DND-41 (cell line): ENCODE data around the gene PCAT6.
A peak's percentile ranks its signal among the peaks of the same experiment; 100 is the strongest.

Experiments
- ATAC-seq: fragments of 200-7000 bp; cut with Tn5 transposase; 3 replicates; pipeline ENCODE4 v1.9.1; 2021; ENCODE audit warnings: low read depth; ENCODE audit not compliant: insufficient read depth
- DNase-seq: peaks from one replicate; pipeline ENCODE4 v3.0.0-alpha.2; 2020
- H2AFZ ChIP-seq: 2 replicates; pipeline ENCODE4 v1.6.0; 2012; ENCODE audit warnings: low read depth, low read length
- H3K27ac ChIP-seq: 2 replicates; pipeline ENCODE4 v1.5.1; 2012; ENCODE audit warnings: low read length, inconsistent platforms
- H3K27me3 ChIP-seq: fragments of 200-600 bp; sonication (generic); 2 replicates; pipeline ENCODE4 v1.6.0; 2012; ENCODE audit warnings: low read length, mild to moderate bottlenecking, inconsistent platforms; ENCODE audit not compliant: insufficient read depth, poor library complexity
- H3K36me3 ChIP-seq: 2 replicates; pipeline ENCODE4 v1.5.1; 2012; ENCODE audit warnings: low read length, inconsistent platforms; ENCODE audit not compliant: insufficient read depth
- H3K4me1 ChIP-seq: 2 replicates; pipeline ENCODE4 v1.5.1; 2012; ENCODE audit warnings: mild to moderate bottlenecking, low read length; ENCODE audit not compliant: insufficient read depth
- H3K4me2 ChIP-seq: 2 replicates; pipeline ENCODE4 v1.6.0; 2012; ENCODE audit warnings: mild to moderate bottlenecking, moderate library complexity, low read length, inconsistent platforms; ENCODE audit not compliant: insufficient read depth
- H3K4me3 ChIP-seq, 2 experiments: fragments of 200-600 bp in 1 of 2; shearing (Covaris generic) in 1 of 2; 2 replicates each; pipeline ENCODE4 v1.5.1; 2012 to 2016; ENCODE audit warnings: inconsistent platforms in 2 of 2, low read length in 2 of 2, mild to moderate bottlenecking in 2 of 2, low read depth in 1 of 2, moderate library complexity in 1 of 2
- H3K79me2 ChIP-seq: 2 replicates; pipeline ENCODE4 v1.6.0; 2012; ENCODE audit warnings: low read length, inconsistent platforms; ENCODE audit not compliant: insufficient read depth
- H3K9ac ChIP-seq: 2 replicates; pipeline ENCODE4 v1.6.0; 2012; ENCODE audit warnings: low read depth, mild to moderate bottlenecking, inconsistent platforms, low read length, moderate library complexity
- H3K9me3 ChIP-seq: 2 replicates; pipeline ENCODE4 v1.5.1; 2012; ENCODE audit warnings: low read length, moderate library complexity, mild to moderate bottlenecking, inconsistent platforms; ENCODE audit not compliant: insufficient read depth, severe bottlenecking
- H4K20me1 ChIP-seq: 2 replicates; pipeline ENCODE4 v1.6.0; 2012; ENCODE audit warnings: low read length; ENCODE audit not compliant: insufficient read depth
- CTCF ChIP-seq: IDR thresholded peaks from 2 replicates; pipeline ENCODE4 v1.5.1; 2012; ENCODE audit warnings: borderline replicate concordance, low read length, moderate library complexity, mild to moderate bottlenecking; ENCODE audit not compliant: poor library complexity, severe bottlenecking; ENCODE audit errors: extremely low read depth
- EZH2 ChIP-seq: IDR thresholded peaks from 3 replicates; pipeline ENCODE4 v1.6.1; 2012; ENCODE audit warnings: borderline replicate concordance, low read depth, mild to moderate bottlenecking, moderate library complexity, low read length, inconsistent platforms; ENCODE audit not compliant: severe bottlenecking

The PCAT6 gene

GRCh38 chr1:202807926-202808757 is 2.6 kb upstream of the PCAT6 start, which contains the start of gene KDM5B:
Gene KDM5B, minus strand, starts transcription at chr1:202808421. Its CDS starts 116 bp downstream, at chr1:202808305.
- H4K20me1 ChIP-seq, result 0 out of 2 replicates have a peak, but pooled peaks cover 3% of the 10 kb centered on the region
- H3K4me1 ChIP-seq, result peaks cover 16% of the 10 kb centered on the region
- H3K27me3 ChIP-seq, result peaks cover 90% of the 10 kb centered on the region
- H3K9ac ChIP-seq, result peak within 1 kb of the TSS; percentile 12; the same call in 1 of the 2 replicates
- peak within 1 kb of the TSS; percentile 59 for H3K4me2 ChIP-seq
- H3K36me3 ChIP-seq, result no peaks in the 10 kb centered on the region
- peak; percentile 47; the same call in 2 of the 3 replicates for ATAC-seq
- no peaks in the 10 kb centered on the region for H3K9me3 ChIP-seq
- TF ChIP-seq CTCF, result no peak
- peak; percentile 97 for TF ChIP-seq EZH2
- peak within 1 kb of the TSS in 1 of 2 experiments; percentile 46; a peak in 2 of 4 replicates for H3K4me3 ChIP-seq
- no peak within 1 kb of the TSS for H2AFZ ChIP-seq
- H3K27ac ChIP-seq, result no peak within 1 kb of the TSS
- peak; percentile 17 for DNase-seq
- H3K79me2 ChIP-seq, result no peaks in the 10 kb centered on the region

- ATAC-seq (no peak), DNase-seq (no peak)
- Histone ChIP-seq H3K79me2 (no peaks in the 10 kb centered on the region), H2AFZ (no peak overlapping the region), H3K4me2 (no peak overlapping the region), H3K27ac (no peak overlapping the region), H3K4me3 (no peak overlapping the region), H3K27me3 (peaks cover 83% of the 10 kb centered on the region), H3K4me1 (peaks cover 16% of the 10 kb centered on the region), H3K36me3 (no peaks in the 10 kb centered on the region), H4K20me1 (0 out of 2 replicates have a peak, but pooled peaks cover 3% of the 10 kb centered on the region), H3K9ac (no peak overlapping the region), H3K9me3 (no peaks in the 10 kb centered on the region)
- TF ChIP-seq CTCF (no peak), EZH2 (no peak)
Observed at GRCh38 chr1:202809597-202810159, 1.1 kb upstream of the PCAT6 start.

GRCh38 chr1:202810193-202810614 is 550 bp upstream of the PCAT6 start:
- Histone ChIP-seq H2AFZ (0 out of 2 replicates have a peak overlapping the region, but pooled peaks have one; percentile 33), H3K79me2 (no peaks in the 10 kb centered on the region), H4K20me1 (0 out of 2 replicates have a peak, but pooled peaks cover 3% of the 10 kb centered on the region), H3K36me3 (no peaks in the 10 kb centered on the region), H3K27me3 (peaks cover 81% of the 10 kb centered on the region), H3K4me2 (peak overlapping the region; percentile 56), H3K4me1 (peaks cover 16% of the 10 kb centered on the region), H3K9me3 (no peaks in the 10 kb centered on the region), H3K27ac (no peak overlapping the region), H3K4me3 (peak overlapping the region in 1 of 2 experiments; percentile 30; a peak in 1 of 4 replicates), H3K9ac (no peak overlapping the region)
- ATAC-seq, result no peak
- no peak for DNase-seq
- TF ChIP-seq CTCF, result no peak
- TF ChIP-seq EZH2, result no peak
